Fibroblast of peridontal ligament (primary cell): Measurements from ENCODE around the gene MCRS1.
"Not testable (repeated sequence)": the region's sequence is repeated elsewhere in the genome, so short reads cannot be mapped to it uniquely, and the experiment has no call there.

Experiments
- DNase-seq: peaks from one replicate; pipeline ENCODE4 v3.0.0-alpha.2; 2010; ENCODE audit errors: extremely low read depth

Gene MCRS1

GRCh38 chr12:49567611-49568441, at the start of gene MCRS1:
MCRS1 (minus strand) TSS chr12:49568142; CDS start chr12:49566731, 1,411 bp downstream.
- peak; percentile 92 for DNase-seq

GRCh38 chr12:49616533-49617219, 48.7 kb upstream of the MCRS1 start:
- no peak for DNase-seq

- DNase-seq: no peak
Observed at GRCh38 chr12:49615725-49616124, 47.8 kb upstream of the MCRS1 start.

GRCh38 chr12:49612210-49612609, 44.3 kb upstream of the MCRS1 start:
- no peak for DNase-seq

GRCh38 chr12:49610785-49611184, 42.8 kb upstream of the MCRS1 start:
- DNase-seq: not testable (repeated sequence)

- peak; percentile 36 for DNase-seq
Observed at GRCh38 chr12:49609875-49610154, 41.9 kb upstream of the MCRS1 start.

GRCh38 chr12:49609059-49609874, 41.3 kb upstream of the MCRS1 start:
- no peak for DNase-seq

- not testable (repeated sequence) for DNase-seq
Observed at GRCh38 chr12:49605539-49605938, 37.6 kb upstream of the MCRS1 start, which contains the start of gene FAM186B. FAM186B (minus strand) TSS chr12:49605639; CDS start chr12:49605477, 162 bp downstream.

- no peak for DNase-seq
Observed at GRCh38 chr12:49604856-49605255, 36.9 kb upstream of the MCRS1 start.

GRCh38 chr12:49603721-49604120, 35.8 kb upstream of the MCRS1 start:
- DNase-seq: no peak

- DNase-seq: no peak
Observed at GRCh38 chr12:49599961-49600360, 32.0 kb upstream of the MCRS1 start.

- no peak for DNase-seq
Observed at GRCh38 chr12:49598527-49598926, 30.6 kb upstream of the MCRS1 start.

- peak; percentile 11 for DNase-seq
Observed at GRCh38 chr12:49588721-49589516, 21.0 kb upstream of the MCRS1 start.

- DNase-seq: no peak
Observed at GRCh38 chr12:49588281-49588680, 20.3 kb upstream of the MCRS1 start.

GRCh38 chr12:49587174-49587908, 19.4 kb upstream of the MCRS1 start:
- DNase-seq: no peak

GRCh38 chr12:49585477-49586459, 17.8 kb upstream of the MCRS1 start:
- no peak for DNase-seq

- no peak for DNase-seq
Observed at GRCh38 chr12:49584591-49584990, 16.6 kb upstream of the MCRS1 start.

- DNase-seq: peak; percentile 17
Observed at GRCh38 chr12:49583366-49584094, 15.6 kb upstream of the MCRS1 start.

GRCh38 chr12:49582850-49583249, 14.9 kb upstream of the MCRS1 start:
- DNase-seq: peak; percentile 25
